HAP-1 (cell line): ENCODE data around the gene BCAR3.

ENCODE experiments used
- DNase-seq, 2 experiments: peaks; one replicate each; pipeline ENCODE4 v3.0.0-alpha.2; 2016 to 2020; ENCODE audit warnings: low spot score in 2 of 2
- H3K27me3 ChIP-seq: fragments of 250-450 bp; sonication (Bioruptor Pico); 2 replicates; pipeline ENCODE4 v1.5.1; 2020; ENCODE audit warnings: low read depth, mild to moderate bottlenecking, moderate library complexity
- H3K36me3 ChIP-seq: fragments of 250-450 bp; sonication (Bioruptor Pico); replicated peaks from 2 replicates; pipeline ENCODE4 v1.5.1; 2020; ENCODE audit warnings: mild to moderate bottlenecking
- H3K4me1 ChIP-seq: fragments of 250-450 bp; sonication (Bioruptor Pico); 2 replicates; pipeline ENCODE4 v1.5.1; 2020; ENCODE audit warnings: mild to moderate bottlenecking
- H3K4me3 ChIP-seq: fragments of 250-450 bp; sonication (Bioruptor Pico); 2 replicates; pipeline ENCODE4 v1.5.1; 2020; ENCODE audit warnings: mild to moderate bottlenecking, moderate library complexity
- H3K9me3 ChIP-seq: fragments of 250-450 bp; sonication (Bioruptor Pico); 2 replicates; pipeline ENCODE4 v1.5.1; 2020; ENCODE audit warnings: mild to moderate bottlenecking, moderate library complexity
- in situ Hi-C: fragments of 300-500 bp; cut with MboI; formaldehyde crosslinking; loops from 3 replicates; pipeline ENCODE4 v1.14.3; 2020; ENCODE audit warnings: low sequenced_read_pairs, inconsistent platforms, mixed read lengths

BCAR3 gene

GRCh38 chr1:93613898-93614297 is 67.7 kb downstream of the BCAR3 start:
- no peaks in the 10 kb centered on the region for H3K9me3 ChIP-seq
- in situ Hi-C loops, result loop anchor here (25.0 kb wide), 1 partner anchor 177 kb away; the partner anchor contains the start of gene FNBP1L
- DNase-seq, result no peak
- H3K36me3 ChIP-seq, result no peaks in the 10 kb centered on the region
- peaks cover 21% of the 10 kb centered on the region for H3K4me1 ChIP-seq
- H3K4me3 ChIP-seq, result no peak overlapping the region
- H3K27me3 ChIP-seq, result no peaks in the 10 kb centered on the region

- no peak for DNase-seq
- Histone ChIP-seq H3K36me3 (no peaks in the 10 kb centered on the region), H3K27me3 (no peaks in the 10 kb centered on the region), H3K4me1 (peaks cover 21% of the 10 kb centered on the region), H3K4me3 (no peak overlapping the region), H3K9me3 (no peaks in the 10 kb centered on the region)
- in situ Hi-C loops, result loop anchor here (25.0 kb wide), 1 partner anchor 175 kb away; the partner anchor contains the start of gene FNBP1L
These were observed 69.1 kb downstream of the BCAR3 start for GRCh38 chr1:93612510-93612909.

- H3K9me3 ChIP-seq, result no peaks in the 10 kb centered on the region
- no peak for DNase-seq
- H3K4me3 ChIP-seq, result no peak overlapping the region
- H3K4me1 ChIP-seq, result peaks cover 18% of the 10 kb centered on the region
- no peaks in the 10 kb centered on the region for H3K27me3 ChIP-seq
- H3K36me3 ChIP-seq, result no peaks in the 10 kb centered on the region
- in situ Hi-C loops, result loop anchor here (25.0 kb wide), 1 partner anchor 174 kb away; the partner anchor contains the start of gene FNBP1L
These were observed 70.0 kb downstream of the BCAR3 start for GRCh38 chr1:93611668-93612067.

DNA sequence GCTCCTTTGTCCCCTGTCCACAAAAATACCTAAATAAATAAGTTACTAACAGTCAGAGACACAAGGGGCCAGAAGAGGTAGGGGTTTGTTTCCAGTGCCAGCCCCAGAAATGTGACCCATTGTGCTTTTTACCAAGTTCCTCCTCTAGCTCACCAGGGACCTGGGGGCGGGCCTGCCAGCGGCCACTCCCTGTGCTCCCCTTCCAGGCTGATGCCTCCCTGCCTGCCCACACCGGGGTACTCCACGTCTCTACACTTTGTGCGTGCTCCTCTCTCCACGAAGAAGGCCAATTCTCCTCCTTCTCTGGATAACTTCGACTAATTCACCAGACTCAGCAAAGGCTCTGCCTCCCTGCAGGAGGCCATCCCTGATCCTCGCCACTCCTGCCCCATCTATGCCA is 72.1 kb downstream of the BCAR3 start:
- no peak for DNase-seq
- Histone ChIP-seq H3K27me3 (no peaks in the 10 kb centered on the region), H3K4me1 (no peaks in the 10 kb centered on the region), H3K4me3 (no peak overlapping the region), H3K36me3 (no peaks in the 10 kb centered on the region), H3K9me3 (no peaks in the 10 kb centered on the region)
- in situ Hi-C loops, result loop anchor here (25.0 kb wide), 1 partner anchor 172 kb away; the partner anchor contains the start of gene FNBP1L

DNA sequence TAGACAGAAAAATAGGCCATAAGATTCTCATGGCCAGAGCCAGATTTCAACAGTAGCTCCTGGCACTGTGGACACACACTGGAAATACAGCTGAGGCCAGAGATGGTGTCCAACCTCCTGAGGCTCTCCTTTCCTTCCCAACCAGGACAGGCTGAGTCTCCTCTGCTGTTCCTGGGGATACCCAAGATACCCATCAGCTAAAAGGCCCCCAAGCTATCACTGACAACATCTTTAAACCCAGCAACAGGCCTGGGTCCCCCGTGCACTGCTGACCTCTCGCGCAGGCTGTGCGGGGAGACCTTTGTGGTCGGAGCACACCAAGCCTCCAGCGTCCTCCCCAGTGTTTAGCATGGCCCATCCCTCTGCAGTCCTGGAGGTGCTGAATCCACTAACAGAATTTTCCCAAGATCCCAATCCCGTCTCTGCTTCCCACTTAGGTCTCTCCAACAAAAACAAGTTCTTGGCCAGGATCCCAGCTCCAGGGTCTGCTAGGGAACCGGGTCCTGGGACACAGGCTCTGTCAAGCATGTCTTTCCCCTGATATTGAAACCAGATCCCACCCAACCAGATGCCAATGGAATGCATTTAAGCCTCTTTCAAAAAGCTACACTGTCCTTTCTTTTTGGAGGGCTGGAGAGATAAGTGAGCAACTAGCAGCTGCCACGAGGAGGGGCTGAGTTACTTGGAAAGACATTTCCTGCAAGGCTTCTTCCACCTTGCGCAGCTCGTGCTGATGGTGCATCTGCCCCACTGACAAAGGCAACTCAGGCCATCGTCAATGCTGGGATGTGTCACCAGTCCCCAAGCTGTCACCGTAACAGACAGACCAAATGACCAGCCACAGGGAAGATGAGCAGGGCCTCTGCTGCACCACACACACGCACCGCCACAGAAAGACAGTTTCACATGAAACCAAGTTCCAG is 73.2 kb downstream of the BCAR3 start:
- Histone ChIP-seq H3K9me3 (no peaks in the 10 kb centered on the region), H3K27me3 (no peaks in the 10 kb centered on the region; the same call in 1 of the 2 replicates), H3K4me1 (no peaks in the 10 kb centered on the region), H3K36me3 (no peaks in the 10 kb centered on the region), H3K4me3 (no peak overlapping the region)
- in situ Hi-C loops, result loop anchor here (25.0 kb wide), 1 partner anchor 171 kb away; the partner anchor contains the start of gene FNBP1L
- no peak for DNase-seq

DNA sequence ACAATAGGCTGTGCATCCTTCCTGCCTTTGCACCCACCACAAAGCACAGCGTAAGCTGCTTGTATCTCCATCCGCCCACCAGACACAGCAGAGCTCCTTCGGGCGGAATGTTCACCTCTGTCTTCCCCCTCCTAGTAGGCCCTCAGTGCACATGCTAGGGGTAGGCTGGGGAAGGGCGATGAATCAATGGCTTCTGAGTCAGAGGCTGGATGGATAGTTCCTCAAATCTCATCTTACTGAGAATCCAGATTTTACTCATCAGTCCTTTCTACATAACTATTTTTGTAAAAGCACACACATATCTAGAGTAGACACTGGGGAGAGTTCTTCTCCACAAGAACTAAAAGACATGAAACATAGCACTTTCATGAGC is 73.8 kb downstream of the BCAR3 start:
- H3K36me3 ChIP-seq, result no peaks in the 10 kb centered on the region
- H3K9me3 ChIP-seq, result no peaks in the 10 kb centered on the region
- in situ Hi-C loops, result loop anchor here (25.0 kb wide), 1 partner anchor 170 kb away; the partner anchor contains the start of gene FNBP1L
- no peaks in the 10 kb centered on the region; the same call in 1 of the 2 replicates for H3K27me3 ChIP-seq
- no peaks in the 10 kb centered on the region for H3K4me1 ChIP-seq
- no peak overlapping the region for H3K4me3 ChIP-seq
- DNase-seq, result no peak

- no peaks in the 10 kb centered on the region for H3K4me1 ChIP-seq
- no peaks in the 10 kb centered on the region for H3K36me3 ChIP-seq
- no peaks in the 10 kb centered on the region for H3K9me3 ChIP-seq
- in situ Hi-C loops, result loop anchor here (25.0 kb wide), 1 partner anchor 169 kb away; the partner anchor contains the start of gene FNBP1L
- H3K4me3 ChIP-seq, result no peak overlapping the region
- DNase-seq, result no peak
- H3K27me3 ChIP-seq, result no peaks in the 10 kb centered on the region; the same call in 1 of the 2 replicates
These were observed 75.7 kb downstream of the BCAR3 start for GRCh38 chr1:93605812-93606512.

- Histone ChIP-seq H3K4me1 (no peaks in the 10 kb centered on the region), H3K27me3 (no peaks in the 10 kb centered on the region; the same call in 1 of the 2 replicates), H3K9me3 (no peaks in the 10 kb centered on the region), H3K4me3 (no peak overlapping the region), H3K36me3 (no peaks in the 10 kb centered on the region)
- in situ Hi-C loops, result loop anchor here (25.0 kb wide), 1 partner anchor 168 kb away; the partner anchor contains the start of gene FNBP1L
- DNase-seq, result no peak
These were observed 76.5 kb downstream of the BCAR3 start for GRCh38 chr1:93605026-93605568.

- Histone ChIP-seq H3K36me3 (no peaks in the 10 kb centered on the region), H3K4me1 (no peaks in the 10 kb centered on the region), H3K9me3 (no peaks in the 10 kb centered on the region), H3K4me3 (no peak overlapping the region), H3K27me3 (no peaks in the 10 kb centered on the region; the same call in 1 of the 2 replicates)
- in situ Hi-C loops, result loop anchor here (25.0 kb wide), 1 partner anchor 167 kb away; the partner anchor contains the start of gene FNBP1L
- DNase-seq, result no peak
These were observed 77.2 kb downstream of the BCAR3 start for GRCh38 chr1:93604411-93604810.

DNA sequence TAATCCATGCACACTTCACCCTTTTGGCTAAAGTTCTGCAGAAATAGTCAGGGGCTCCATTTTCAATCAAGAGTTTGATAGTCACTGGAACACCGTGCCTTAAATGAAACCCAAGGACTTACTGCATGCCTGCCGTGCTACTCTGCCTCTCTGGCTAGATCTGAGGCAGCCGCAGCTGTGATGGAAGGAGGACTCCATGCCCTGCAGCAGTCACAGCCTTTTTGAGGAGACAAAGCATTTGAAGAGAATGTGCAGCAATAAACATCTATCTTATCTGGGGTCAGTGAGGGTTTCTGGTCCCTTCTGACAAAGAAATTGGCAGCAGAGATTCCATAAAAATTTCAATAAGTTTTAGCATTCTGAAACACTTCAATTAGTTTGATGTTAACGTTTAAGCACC is 78.0 kb downstream of the BCAR3 start:
- no peaks in the 10 kb centered on the region for H3K9me3 ChIP-seq
- H3K36me3 ChIP-seq, result no peaks in the 10 kb centered on the region
- in situ Hi-C loops, result loop anchor here (25.0 kb wide), 1 partner anchor 166 kb away; the partner anchor contains the start of gene FNBP1L
- H3K27me3 ChIP-seq, result no peaks in the 10 kb centered on the region; the same call in 1 of the 2 replicates
- H3K4me1 ChIP-seq, result no peaks in the 10 kb centered on the region
- DNase-seq, result no peak
- no peak overlapping the region for H3K4me3 ChIP-seq

DNA sequence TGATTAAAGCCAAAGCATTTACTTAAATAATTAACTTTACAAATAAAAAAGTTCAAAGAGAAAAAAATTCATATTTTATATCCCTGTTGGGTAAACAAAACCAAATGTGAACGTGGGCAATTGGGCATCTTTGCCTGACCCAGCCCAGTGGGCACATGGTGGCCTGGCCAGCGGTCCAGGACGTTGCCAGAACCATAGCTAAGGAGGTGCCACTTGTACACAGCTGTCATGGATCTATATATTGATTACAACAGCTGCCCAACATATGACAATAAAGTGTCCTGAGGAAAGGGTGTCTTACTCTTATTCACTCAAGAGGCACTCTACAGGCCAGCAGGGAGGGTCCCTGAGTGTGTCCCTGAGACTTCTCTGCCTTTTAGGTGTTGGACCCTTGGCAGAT is 78.5 kb downstream of the BCAR3 start:
- in situ Hi-C loops, result loop anchor here (25.0 kb wide), 1 partner anchor 166 kb away; the partner anchor contains the start of gene FNBP1L
- Histone ChIP-seq H3K9me3 (no peaks in the 10 kb centered on the region), H3K4me1 (no peaks in the 10 kb centered on the region), H3K27me3 (no peaks in the 10 kb centered on the region; the same call in 1 of the 2 replicates), H3K4me3 (no peak overlapping the region), H3K36me3 (no peaks in the 10 kb centered on the region)
- DNase-seq, result no peak

- Histone ChIP-seq H3K36me3 (no peaks in the 10 kb centered on the region), H3K27me3 (no peaks in the 10 kb centered on the region; the same call in 1 of the 2 replicates), H3K4me3 (no peak overlapping the region), H3K9me3 (no peaks in the 10 kb centered on the region), H3K4me1 (no peaks in the 10 kb centered on the region)
- no peak for DNase-seq
- in situ Hi-C loops, result loop anchor here (25.0 kb wide), 1 partner anchor 165 kb away; the partner anchor contains the start of gene FNBP1L
These were observed 79.5 kb downstream of the BCAR3 start for GRCh38 chr1:93602101-93602500.

DNA sequence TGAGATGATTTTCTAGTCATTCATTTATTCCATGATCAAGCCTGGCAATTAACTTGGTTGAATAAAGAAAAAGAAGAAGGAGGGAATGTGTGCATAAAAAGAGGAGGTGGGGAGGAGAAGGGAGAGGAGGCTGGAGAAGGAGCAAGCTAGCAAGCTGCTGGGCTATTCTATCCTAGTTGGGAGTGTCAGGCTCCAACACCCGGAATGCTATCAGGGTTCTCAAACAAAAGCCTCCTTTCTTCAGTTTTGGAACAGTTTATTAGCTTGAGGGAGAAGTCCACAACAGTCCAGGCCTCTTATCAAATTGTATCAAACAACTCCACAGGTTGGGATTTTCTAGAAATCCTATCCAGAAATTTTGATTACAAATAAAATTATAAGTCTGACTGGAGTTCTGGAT is 80.0 kb downstream of the BCAR3 start:
- no peak for DNase-seq
- H3K4me1 ChIP-seq, result no peaks in the 10 kb centered on the region
- in situ Hi-C loops, result loop anchor here (25.0 kb wide), 1 partner anchor 164 kb away; the partner anchor contains the start of gene FNBP1L
- no peaks in the 10 kb centered on the region; the same call in 1 of the 2 replicates for H3K27me3 ChIP-seq
- no peaks in the 10 kb centered on the region for H3K36me3 ChIP-seq
- H3K4me3 ChIP-seq, result no peak overlapping the region
- no peaks in the 10 kb centered on the region for H3K9me3 ChIP-seq
